Activated CD4-positive, alpha-beta T cell treated with anti-CD3 and anti-CD28 coated beads for 36 hours (primary cell): ENCODE results near the gene RASEF. TPM values are rescaled to one million over a fixed set of nuclear protein-coding genes. Genes with fewer than 3 reads are reported as not detected.
"Not testable (repeated sequence)": the region's sequence is repeated elsewhere in the genome, so short reads cannot be mapped to it uniquely, and the experiment has no call there.

ENCODE experiments used
- ATAC-seq: fragments of 200-7000 bp; cut with Tn5 transposase; one replicate; pipeline ENCODE4 v1.10.0; 2021; ENCODE audit warnings: mild to moderate bottlenecking, moderate library complexity
- CTCF ChIA-PET: fragments of 350-600 bp; sonication (Branson Sonifier 250); formaldehyde crosslinking; loops from one replicate; lab custom pipeline; 2021; ENCODE audit warnings: antibody characterized with exemption; lab: Charles Lee
- POLR2A ChIA-PET: fragments of 350-600 bp; sonication (Branson Sonifier 250); formaldehyde crosslinking; loops from one replicate; lab custom pipeline; 2021; ENCODE audit warnings: antibody characterized with exemption, inconsistent platforms; lab: Charles Lee
- DNase-seq: peaks from one replicate; pipeline ENCODE4 v3.0.0-alpha.2; 2020
- H3K27ac Mint-ChIP-seq: one replicate; pipeline ENCODE4 v1.8.0; 2021; ENCODE audit warnings: mixed read lengths
- H3K27me3 Mint-ChIP-seq: one replicate; pipeline ENCODE4 v1.8.0; 2021; ENCODE audit warnings: mixed read lengths
- H3K36me3 Mint-ChIP-seq: one replicate; pipeline ENCODE4 v1.8.0; 2021; ENCODE audit warnings: low read depth, mixed read lengths
- H3K4me1 Mint-ChIP-seq: one replicate; pipeline ENCODE4 v1.8.0; 2021; ENCODE audit warnings: mixed read lengths
- H3K4me3 Mint-ChIP-seq: one replicate; pipeline ENCODE4 v1.8.0; 2021; ENCODE audit warnings: mild to moderate bottlenecking, moderate library complexity, mixed read lengths
- H3K9me3 Mint-ChIP-seq: one replicate; pipeline ENCODE4 v1.8.0; 2021; ENCODE audit warnings: low read depth, mixed read lengths
- intact Hi-C, 2 experiments: fragments of 100-400 bp; cut with DNase I in 1 of 2; cut with micrococcal nuclease in 1 of 2; formaldehyde crosslinking; loops; one replicate each; pipeline versions ENCODE4 v1.14.2 to v1.15.1; 2022 to 2024; cut with DNase I, micrococcal nuclease
- total RNA-seq, 2 experiments: library from RNA; stranded (reverse); gene quantifications; one replicate each; pipeline ENCODE4 v1.2.3, GENCODE V29; 2021

The RASEF gene
- not detected for total RNA-seq

- intact Hi-C loops: no loop called here
- ChIA-PET POLR2A (no interaction called here), CTCF (no interaction called here)
- ATAC-seq (no peak), DNase-seq (no peak)
- H3K4me3 Mint-ChIP-seq: no peak within 1 kb of the TSS
- peaks cover 40% of the 10 kb centered on the region for H3K27me3 Mint-ChIP-seq
- no peaks in the 10 kb centered on the region for H3K4me1 Mint-ChIP-seq
- peaks cover 2% of the 10 kb centered on the region for H3K36me3 Mint-ChIP-seq
- no peak within 1 kb of the TSS for H3K27ac Mint-ChIP-seq
- no peaks in the 10 kb centered on the region for H3K9me3 Mint-ChIP-seq
Observed at GRCh38 chr9:83062651-83063527, at the start of gene RASEF. Gene RASEF, minus strand, starts transcription at chr9:83063142. Its CDS starts 275 bp downstream, at chr9:83062867.

GRCh38 chr9:83111169-83111568, 48.2 kb upstream of the RASEF start:
- no peaks in the 10 kb centered on the region for H3K4me1 Mint-ChIP-seq
- ChIA-PET CTCF (no interaction called here), POLR2A (no interaction called here)
- no peak for DNase-seq
- H3K27ac Mint-ChIP-seq: no peak overlapping the region
- H3K27me3 Mint-ChIP-seq: peaks cover 3% of the 10 kb centered on the region
- H3K4me3 Mint-ChIP-seq: no peak overlapping the region
- intact Hi-C loops: no loop called here
- H3K9me3 Mint-ChIP-seq: peaks cover 16% of the 10 kb centered on the region
- H3K36me3 Mint-ChIP-seq: no peaks in the 10 kb centered on the region
- no peak for ATAC-seq

- DNase-seq: no peak
- Mint-ChIP-seq H3K4me1 (no peaks in the 10 kb centered on the region), H3K9me3 (peaks cover 10% of the 10 kb centered on the region), H3K4me3 (no peak overlapping the region), H3K36me3 (no peaks in the 10 kb centered on the region), H3K27ac (no peak overlapping the region), H3K27me3 (peaks cover 3% of the 10 kb centered on the region)
- ChIA-PET CTCF (no interaction called here), POLR2A (no interaction called here)
- ATAC-seq: no peak
- intact Hi-C loops: no loop called here
Observed at GRCh38 chr9:83109296-83109695, 46.4 kb upstream of the RASEF start.

GRCh38 chr9:83108208-83108607, 45.3 kb upstream of the RASEF start:
- Mint-ChIP-seq H3K9me3 (peaks cover 2% of the 10 kb centered on the region), H3K4me1 (no peaks in the 10 kb centered on the region), H3K27me3 (peaks cover 3% of the 10 kb centered on the region), H3K4me3 (no peak overlapping the region), H3K36me3 (no peaks in the 10 kb centered on the region), H3K27ac (no peak overlapping the region)
- DNase-seq (no peak), ATAC-seq (no peak)
- intact Hi-C loops: no loop called here
- POLR2A ChIA-PET: no interaction called here
- CTCF ChIA-PET: no interaction called here

GRCh38 chr9:83106772-83107171, 43.8 kb upstream of the RASEF start:
- peaks cover 3% of the 10 kb centered on the region for H3K27me3 Mint-ChIP-seq
- no peak overlapping the region for H3K4me3 Mint-ChIP-seq
- ATAC-seq (no peak), DNase-seq (no peak)
- intact Hi-C loops: no loop called here
- no peaks in the 10 kb centered on the region for H3K4me1 Mint-ChIP-seq
- CTCF ChIA-PET: no interaction called here
- H3K36me3 Mint-ChIP-seq: no peaks in the 10 kb centered on the region
- no peak overlapping the region for H3K27ac Mint-ChIP-seq
- H3K9me3 Mint-ChIP-seq: no peaks in the 10 kb centered on the region
- POLR2A ChIA-PET: no interaction called here

- Mint-ChIP-seq H3K36me3 (no peaks in the 10 kb centered on the region), H3K27ac (no peak overlapping the region), H3K4me1 (no peaks in the 10 kb centered on the region), H3K27me3 (peaks cover 3% of the 10 kb centered on the region), H3K9me3 (no peaks in the 10 kb centered on the region), H3K4me3 (no peak overlapping the region)
- ChIA-PET CTCF (no interaction called here), POLR2A (no interaction called here)
- no peak for DNase-seq
- ATAC-seq: no peak
- intact Hi-C loops: no loop called here
Observed at GRCh38 chr9:83106263-83106662, 43.3 kb upstream of the RASEF start.

- Mint-ChIP-seq H3K27me3 (no peaks in the 10 kb centered on the region), H3K27ac (no peak overlapping the region), H3K4me1 (no peaks in the 10 kb centered on the region), H3K9me3 (no peaks in the 10 kb centered on the region), H3K4me3 (no peak overlapping the region), H3K36me3 (no peaks in the 10 kb centered on the region)
- ChIA-PET CTCF (no interaction called here), POLR2A (no interaction called here)
- no peak for ATAC-seq
- DNase-seq: no peak
- intact Hi-C loops: no loop called here
Observed at GRCh38 chr9:83097633-83098032, 34.7 kb upstream of the RASEF start.

- H3K4me3 Mint-ChIP-seq, H3K27ac Mint-ChIP-seq, H3K27me3 Mint-ChIP-seq, H3K4me1 Mint-ChIP-seq, POLR2A ChIA-PET, ATAC-seq, H3K36me3 Mint-ChIP-seq, intact Hi-C loops, H3K9me3 Mint-ChIP-seq, DNase-seq, CTCF ChIA-PET: not testable (repeated sequence)
Observed at GRCh38 chr9:83093311-83093710, 30.4 kb upstream of the RASEF start.

- intact Hi-C loops: no loop called here
- Mint-ChIP-seq H3K4me3 (no peak overlapping the region), H3K4me1 (no peaks in the 10 kb centered on the region), H3K36me3 (no peaks in the 10 kb centered on the region), H3K9me3 (no peaks in the 10 kb centered on the region), H3K27ac (no peak overlapping the region), H3K27me3 (no peaks in the 10 kb centered on the region)
- CTCF ChIA-PET: no interaction called here
- DNase-seq (no peak), ATAC-seq (no peak)
- POLR2A ChIA-PET: no interaction called here
Observed at GRCh38 chr9:83081846-83082245, 18.9 kb upstream of the RASEF start.

- Mint-ChIP-seq H3K9me3 (no peaks in the 10 kb centered on the region), H3K4me1 (no peaks in the 10 kb centered on the region), H3K4me3 (no peak overlapping the region), H3K36me3 (no peaks in the 10 kb centered on the region), H3K27me3 (no peaks in the 10 kb centered on the region), H3K27ac (no peak overlapping the region)
- CTCF ChIA-PET: no interaction called here
- ATAC-seq: no peak
- POLR2A ChIA-PET: no interaction called here
- no peak for DNase-seq
- intact Hi-C loops: no loop called here
Observed at GRCh38 chr9:83081010-83081409, 18.1 kb upstream of the RASEF start.

- DNase-seq, ATAC-seq, intact Hi-C loops, H3K27me3 Mint-ChIP-seq, H3K36me3 Mint-ChIP-seq, H3K9me3 Mint-ChIP-seq, H3K27ac Mint-ChIP-seq, POLR2A ChIA-PET, H3K4me3 Mint-ChIP-seq, H3K4me1 Mint-ChIP-seq: not testable (repeated sequence)
- CTCF ChIA-PET: interaction anchor here (0.6 to 0.7 kb wide), 2 partner anchors 64 to 416 kb away, joined by 3 read pairs; no protein-coding TSS in a partner anchor
Observed at GRCh38 chr9:83075932-83076331, 13.0 kb upstream of the RASEF start.

GRCh38 chr9:83072498-83072897, 9.6 kb upstream of the RASEF start:
- H3K9me3 Mint-ChIP-seq, POLR2A ChIA-PET, H3K36me3 Mint-ChIP-seq, H3K27ac Mint-ChIP-seq, CTCF ChIA-PET, intact Hi-C loops, H3K4me1 Mint-ChIP-seq, H3K27me3 Mint-ChIP-seq, DNase-seq, ATAC-seq, H3K4me3 Mint-ChIP-seq: not testable (repeated sequence)
